Activated CD8-positive, alpha-beta T cell treated with anti-CD3 and anti-CD28 coated beads, Interleukin-2, amount 10 ng/mL, durations not matched to agents 7 days and 5 days (primary cell): ENCODE results near the gene CCAR1. TPM values are rescaled to one million over a fixed set of nuclear protein-coding genes. Genes with fewer than 3 reads are reported as not detected.
"Not testable (repeated sequence)": the region's sequence is repeated elsewhere in the genome, so short reads cannot be mapped to it uniquely, and the experiment has no call there.

ENCODE experiments used
- ATAC-seq: fragments of 150-1000 bp; cut with Tn5 transposase; one replicate; pipeline ENCODE4 v1.10.0; 2021; ENCODE audit warnings: moderate library complexity
- CTCF ChIA-PET: fragments of 350-600 bp; sonication (Branson Sonifier 250); formaldehyde crosslinking; loops from one replicate; lab custom pipeline; 2021; ENCODE audit warnings: antibody characterized with exemption; lab: Charles Lee
- POLR2A ChIA-PET: fragments of 350-600 bp; sonication (Branson Sonifier 250); formaldehyde crosslinking; loops from one replicate; lab custom pipeline; 2021; ENCODE audit warnings: antibody characterized with exemption; lab: Charles Lee
- DNase-seq: peaks from one replicate; pipeline ENCODE4 v3.0.0-alpha.2; 2020
- H3K27ac Mint-ChIP-seq: one replicate; pipeline ENCODE4 v1.8.0; 2021; ENCODE audit warnings: mild to moderate bottlenecking, mixed read lengths
- H3K27me3 Mint-ChIP-seq: one replicate; pipeline ENCODE4 v1.8.0; 2021; ENCODE audit warnings: low read depth, mixed read lengths
- H3K36me3 Mint-ChIP-seq: one replicate; pipeline ENCODE4 v1.8.0; 2021; ENCODE audit warnings: low read depth, mixed read lengths
- H3K4me1 Mint-ChIP-seq: one replicate; pipeline ENCODE4 v1.8.0; 2021; ENCODE audit warnings: low read depth, mixed read lengths
- H3K4me3 Mint-ChIP-seq: one replicate; pipeline ENCODE4 v1.8.0; 2021; ENCODE audit warnings: mild to moderate bottlenecking, mixed read lengths
- H3K9me3 Mint-ChIP-seq: one replicate; pipeline ENCODE4 v1.8.0; 2022; ENCODE audit warnings: mixed read lengths; ENCODE audit not compliant: insufficient read depth
- total RNA-seq, 2 experiments: library from RNA; stranded (reverse); gene quantifications; one replicate each; pipeline ENCODE4 v1.2.3, GENCODE V29; 2021

The CCAR1 gene
- total RNA-seq, 2 experiments from 2014 or later: 85.7 to 95.4 TPM

DNA sequence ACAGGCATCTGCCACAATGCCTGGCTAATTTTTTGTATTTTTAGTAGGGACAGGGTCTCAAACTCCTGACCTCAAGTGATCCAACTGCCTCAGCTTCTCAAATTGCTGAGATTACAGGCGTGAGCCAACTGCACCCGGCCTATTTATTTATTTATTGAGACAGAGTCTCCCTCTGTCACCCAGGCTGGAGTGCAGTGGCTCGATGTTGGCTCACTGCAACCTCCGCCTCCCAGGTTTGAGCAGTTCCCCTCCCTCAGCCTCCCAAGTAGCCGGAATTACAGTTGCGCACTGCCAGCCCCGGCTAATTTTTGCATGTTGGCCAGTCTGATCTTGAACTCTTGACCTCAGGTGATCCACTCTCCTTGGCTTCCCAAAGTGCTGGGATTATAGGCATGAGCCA lies 46.4 kb downstream of the CCAR1 start:
- POLR2A ChIA-PET, H3K27ac Mint-ChIP-seq, H3K4me1 Mint-ChIP-seq, H3K27me3 Mint-ChIP-seq, ATAC-seq, H3K9me3 Mint-ChIP-seq, DNase-seq, CTCF ChIA-PET, H3K4me3 Mint-ChIP-seq: not testable (repeated sequence)
- peaks cover 41% of the 10 kb centered on the region for H3K36me3 Mint-ChIP-seq

GRCh38 chr10:68781613-68782574 lies 60.9 kb downstream of the CCAR1 start:
- H3K27me3 Mint-ChIP-seq: no peaks in the 10 kb centered on the region
- POLR2A ChIA-PET: interaction anchor here (0.5 kb wide), 1 partner anchor 152 kb away, joined by 3 read pairs; no protein-coding TSS in a partner anchor
- CTCF ChIA-PET: no interaction called here

GRCh38 chr10:68784476-68784875 lies 63.4 kb downstream of the CCAR1 start:
- Mint-ChIP-seq H3K4me3 (no peak overlapping the region), H3K36me3 (peaks cover 58% of the 10 kb centered on the region), H3K4me1 (no peaks in the 10 kb centered on the region), H3K27me3 (no peaks in the 10 kb centered on the region), H3K27ac (no peak overlapping the region), H3K9me3 (no peaks in the 10 kb centered on the region)
- ChIA-PET CTCF (no interaction called here), POLR2A (no interaction called here)
- no peak for DNase-seq
- ATAC-seq: no peak

More at GRCh38 chr10:68781613-68782574, 60.9 kb downstream of the CCAR1 start:
- Mint-ChIP-seq H3K9me3 (no peaks in the 10 kb centered on the region), H3K36me3 (peaks cover 63% of the 10 kb centered on the region), H3K4me1 (no peaks in the 10 kb centered on the region), H3K27ac (peak overlapping the region; percentile 23), H3K4me3 (no peak overlapping the region)
- DNase-seq (no peak), ATAC-seq (no peak)

DNA sequence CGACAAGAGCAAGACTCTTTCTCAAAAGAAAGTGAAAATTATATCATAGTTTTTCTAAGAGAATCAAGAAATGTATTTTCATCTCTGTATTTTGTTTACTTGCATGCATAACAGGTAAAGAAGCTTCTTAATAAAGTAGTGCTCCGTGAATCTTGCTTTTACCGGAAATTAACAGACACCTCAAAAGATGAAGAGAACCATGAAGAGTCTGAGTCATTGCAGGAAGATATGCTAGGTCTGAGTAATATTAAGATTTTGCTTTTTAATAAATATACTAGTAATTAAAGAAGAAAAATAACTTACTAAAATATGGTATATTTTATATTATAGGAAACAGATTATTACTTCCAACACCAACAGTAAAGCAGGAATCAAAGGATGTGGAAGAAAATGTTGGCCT lies 66.8 kb downstream of the CCAR1 start:
- no peaks in the 10 kb centered on the region for H3K9me3 Mint-ChIP-seq
- DNase-seq (no peak), ATAC-seq (no peak)
- no peaks in the 10 kb centered on the region for H3K27me3 Mint-ChIP-seq
- ChIA-PET POLR2A (interaction anchor here (1.2 kb wide), 1 partner anchor 113 kb away, joined by 3 read pairs; no protein-coding TSS in a partner anchor), CTCF (interaction anchor here (1.0 kb wide), 1 partner anchor 39 kb away, joined by 4 read pairs; the partner anchor contains the start of gene STOX1)
- no peaks in the 10 kb centered on the region for H3K4me1 Mint-ChIP-seq
- H3K4me3 Mint-ChIP-seq: no peak overlapping the region
- no peak overlapping the region for H3K27ac Mint-ChIP-seq
- peaks cover 43% of the 10 kb centered on the region for H3K36me3 Mint-ChIP-seq

- H3K4me1 Mint-ChIP-seq: no peaks in the 10 kb centered on the region
- DNase-seq (no peak), ATAC-seq (no peak)
- POLR2A ChIA-PET: no interaction called here
- H3K36me3 Mint-ChIP-seq: peaks cover 39% of the 10 kb centered on the region
- no peaks in the 10 kb centered on the region for H3K27me3 Mint-ChIP-seq
- H3K4me3 Mint-ChIP-seq: no peak overlapping the region
- CTCF ChIA-PET: no interaction called here
- no peak overlapping the region for H3K27ac Mint-ChIP-seq
- no peaks in the 10 kb centered on the region for H3K9me3 Mint-ChIP-seq
Measured at GRCh38 chr10:68790476-68790875, 69.4 kb downstream of the CCAR1 start.

- H3K9me3 Mint-ChIP-seq: no peaks in the 10 kb centered on the region
- H3K27me3 Mint-ChIP-seq: no peaks in the 10 kb centered on the region
- ATAC-seq (no peak), DNase-seq (no peak)
- H3K4me1 Mint-ChIP-seq: no peaks in the 10 kb centered on the region
- H3K4me3 Mint-ChIP-seq: no peak overlapping the region
- H3K36me3 Mint-ChIP-seq: peaks cover 30% of the 10 kb centered on the region
- ChIA-PET CTCF (no interaction called here), POLR2A (no interaction called here)
- no peak overlapping the region for H3K27ac Mint-ChIP-seq
Measured at GRCh38 chr10:68792115-68792514, 71.1 kb downstream of the CCAR1 start.

DNA sequence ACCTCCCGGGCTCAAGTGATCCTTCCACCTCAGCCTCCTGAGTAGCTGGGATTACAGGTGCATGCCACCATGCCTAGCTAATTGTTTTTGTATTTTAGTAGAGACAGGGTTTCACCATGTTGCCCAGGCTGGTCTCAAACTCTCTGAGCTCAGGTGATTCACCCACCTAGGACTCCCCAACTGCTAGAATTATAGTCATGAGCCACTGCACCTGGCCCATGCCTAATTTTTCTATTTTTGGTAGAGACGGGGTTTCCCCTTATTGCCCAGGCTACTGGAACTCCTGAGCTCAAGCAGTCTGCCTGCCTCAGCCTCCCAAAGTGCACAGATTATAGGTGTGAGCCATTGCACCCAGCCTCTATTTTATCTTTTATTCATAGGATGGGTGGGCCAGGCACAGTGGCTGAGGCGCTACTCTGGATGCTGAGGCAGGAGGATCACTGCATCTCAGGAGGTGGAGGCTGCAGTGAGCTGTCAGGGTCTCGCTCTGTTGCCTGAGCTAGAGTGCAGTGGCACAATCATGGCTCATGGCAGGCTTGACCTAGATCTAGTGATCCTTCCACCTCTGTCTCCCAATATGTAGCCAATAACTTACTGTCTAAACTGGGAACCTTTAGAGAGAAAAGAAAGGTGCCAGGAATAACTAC lies 75.0 kb downstream of the CCAR1 start:
- ChIA-PET CTCF (no interaction called here), POLR2A (no interaction called here)
- peaks cover 26% of the 10 kb centered on the region for H3K36me3 Mint-ChIP-seq
- no peak overlapping the region for H3K27ac Mint-ChIP-seq
- ATAC-seq (no peak), DNase-seq (no peak)
- no peak overlapping the region for H3K4me3 Mint-ChIP-seq
- H3K27me3 Mint-ChIP-seq: no peaks in the 10 kb centered on the region
- no peaks in the 10 kb centered on the region for H3K9me3 Mint-ChIP-seq
- H3K4me1 Mint-ChIP-seq: no peaks in the 10 kb centered on the region

GRCh38 chr10:68796605-68797004 lies 75.6 kb downstream of the CCAR1 start:
- ChIA-PET CTCF (no interaction called here), POLR2A (no interaction called here)
- no peaks in the 10 kb centered on the region for H3K9me3 Mint-ChIP-seq
- no peak overlapping the region for H3K27ac Mint-ChIP-seq
- peaks cover 24% of the 10 kb centered on the region for H3K36me3 Mint-ChIP-seq
- H3K4me1 Mint-ChIP-seq: no peaks in the 10 kb centered on the region
- H3K27me3 Mint-ChIP-seq: no peaks in the 10 kb centered on the region
- no peak for ATAC-seq
- H3K4me3 Mint-ChIP-seq: no peak overlapping the region
- no peak for DNase-seq

- CTCF ChIA-PET: interaction anchor here (1.5 kb wide), 1 partner anchor 42 kb away, joined by 4 read pairs; no protein-coding TSS in a partner anchor
- no peaks in the 10 kb centered on the region for H3K27me3 Mint-ChIP-seq
Measured at GRCh38 chr10:68800211-68800610, 79.2 kb downstream of the CCAR1 start.

DNA sequence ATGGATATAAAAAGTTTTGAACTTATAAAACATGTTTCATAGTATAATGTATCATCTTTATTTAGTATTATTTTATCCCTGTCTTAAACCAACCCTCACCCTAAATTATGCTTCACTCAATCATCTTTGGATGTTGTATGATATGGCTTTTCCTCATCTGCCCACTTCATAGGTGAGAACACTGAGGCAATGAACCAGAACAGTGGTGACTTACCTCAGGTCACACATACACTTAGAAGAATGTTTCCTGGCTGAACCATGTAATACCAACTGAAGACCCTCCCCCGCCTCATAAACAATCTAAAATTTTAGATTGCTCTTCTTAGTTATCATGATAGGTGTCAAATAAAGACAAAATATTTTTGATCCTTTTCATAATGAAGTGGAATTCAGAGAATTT lies 83.7 kb downstream of the CCAR1 start:
- CTCF ChIA-PET: no interaction called here

More at GRCh38 chr10:68800211-68800610, 79.2 kb downstream of the CCAR1 start:
- ATAC-seq: no peak
- H3K4me3 Mint-ChIP-seq: no peak overlapping the region
- H3K27ac Mint-ChIP-seq: no peak overlapping the region
- H3K36me3 Mint-ChIP-seq: peaks cover 11% of the 10 kb centered on the region
- no peak for DNase-seq
- POLR2A ChIA-PET: no interaction called here
- no peaks in the 10 kb centered on the region for H3K9me3 Mint-ChIP-seq
- no peaks in the 10 kb centered on the region for H3K4me1 Mint-ChIP-seq

GRCh38 chr10:68810830-68811229 lies 89.8 kb downstream of the CCAR1 start:
- POLR2A ChIA-PET, H3K27me3 Mint-ChIP-seq, H3K27ac Mint-ChIP-seq: not testable (repeated sequence)

More for the DNA sequence above, 83.7 kb downstream of the CCAR1 start:
- ATAC-seq (no peak), DNase-seq (no peak)
- Mint-ChIP-seq H3K27ac (no peak overlapping the region), H3K36me3 (no peaks in the 10 kb centered on the region), H3K9me3 (no peaks in the 10 kb centered on the region), H3K27me3 (no peaks in the 10 kb centered on the region), H3K4me3 (no peak overlapping the region), H3K4me1 (peaks cover 7% of the 10 kb centered on the region)
- POLR2A ChIA-PET: no interaction called here

More at GRCh38 chr10:68810830-68811229, 89.8 kb downstream of the CCAR1 start:
- H3K4me3 Mint-ChIP-seq, H3K4me1 Mint-ChIP-seq, ATAC-seq, CTCF ChIA-PET, H3K36me3 Mint-ChIP-seq, H3K9me3 Mint-ChIP-seq, DNase-seq: not testable (repeated sequence)
